Measurements from ENCODE around the gene KRTAP3-3. TPM values are rescaled to one million over a fixed set of nuclear protein-coding genes. Genes with fewer than 3 reads are reported as not detected.

KRTAP3-3 gene
- total RNA-seq, 4 donors from 2014 or later, result not detected

DNA sequence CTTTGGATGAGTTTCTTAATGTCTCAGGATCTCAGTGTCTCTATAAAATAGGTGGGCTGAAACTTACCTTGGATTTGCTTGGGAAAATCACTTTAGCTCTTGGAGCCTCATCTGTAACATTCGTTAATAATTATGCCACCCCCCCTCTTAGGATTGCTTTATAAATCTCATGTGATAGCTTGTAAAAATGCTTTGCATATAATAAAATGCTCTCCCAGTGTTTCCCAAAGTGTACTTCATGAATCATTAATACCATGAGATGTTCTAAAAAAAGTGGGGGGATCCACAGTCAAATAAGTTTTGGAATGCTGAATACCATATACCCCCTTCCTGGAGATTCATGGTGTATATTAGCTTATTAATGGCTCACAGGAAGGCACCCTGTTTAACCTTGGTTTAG, 32.4 kb downstream of the KRTAP3-3 start:
- no peak overlapping the region for H3K27ac ChIP-seq
- intact Hi-C loops (cut with DNase I; ENCODE audit: low total_unique reads) (no loop called here), in situ Hi-C loops (cut with MboI; ENCODE audit: low sequenced_read_pairs in 4 of 4) (loop anchor here in 2 of 4 donors (25.0 kb wide), 2 partner anchors 99 to 101 kb away; partner anchors contain the start of genes KRT12 (in 1 of the 2), KRTAP2-2 (in 1 of the 2), KRTAP2-3 (in 1 of the 2) and KRTAP2-4 (in 1 of the 2))
- DNase-seq (no peak), ATAC-seq (no peak)
- no peaks in the 10 kb centered on the region for H3K27me3 ChIP-seq
- H3K9me3 ChIP-seq, result no peaks in the 10 kb centered on the region
- no peak overlapping the region for H3K4me3 ChIP-seq
- H3K36me3 ChIP-seq, result no peaks in the 10 kb centered on the region
- H3K4me1 ChIP-seq, result no peaks in the 10 kb centered on the region
- no peak for TF ChIP-seq POLR2A (IDR thresholded peaks at IDR 0.05)
- TF ChIP-seq, protein P1, sequence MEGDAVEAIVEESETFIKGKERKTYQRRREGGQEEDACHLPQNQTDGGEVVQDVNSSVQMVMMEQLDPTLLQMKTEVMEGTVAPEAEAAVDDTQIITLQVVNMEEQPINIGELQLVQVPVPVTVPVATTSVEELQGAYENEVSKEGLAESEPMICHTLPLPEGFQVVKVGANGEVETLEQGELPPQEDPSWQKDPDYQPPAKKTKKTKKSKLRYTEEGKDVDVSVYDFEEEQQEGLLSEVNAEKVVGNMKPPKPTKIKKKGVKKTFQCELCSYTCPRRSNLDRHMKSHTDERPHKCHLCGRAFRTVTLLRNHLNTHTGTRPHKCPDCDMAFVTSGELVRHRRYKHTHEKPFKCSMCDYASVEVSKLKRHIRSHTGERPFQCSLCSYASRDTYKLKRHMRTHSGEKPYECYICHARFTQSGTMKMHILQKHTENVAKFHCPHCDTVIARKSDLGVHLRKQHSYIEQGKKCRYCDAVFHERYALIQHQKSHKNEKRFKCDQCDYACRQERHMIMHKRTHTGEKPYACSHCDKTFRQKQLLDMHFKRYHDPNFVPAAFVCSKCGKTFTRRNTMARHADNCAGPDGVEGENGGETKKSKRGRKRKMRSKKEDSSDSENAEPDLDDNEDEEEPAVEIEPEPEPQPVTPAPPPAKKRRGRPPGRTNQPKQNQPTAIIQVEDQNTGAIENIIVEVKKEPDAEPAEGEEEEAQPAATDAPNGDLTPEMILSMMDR (IDR thresholded peaks at IDR 0.05 in 4 of 5, conservative IDR thresholded peaks at IDR 0.05 in 1 of 5), result no peak

DNA sequence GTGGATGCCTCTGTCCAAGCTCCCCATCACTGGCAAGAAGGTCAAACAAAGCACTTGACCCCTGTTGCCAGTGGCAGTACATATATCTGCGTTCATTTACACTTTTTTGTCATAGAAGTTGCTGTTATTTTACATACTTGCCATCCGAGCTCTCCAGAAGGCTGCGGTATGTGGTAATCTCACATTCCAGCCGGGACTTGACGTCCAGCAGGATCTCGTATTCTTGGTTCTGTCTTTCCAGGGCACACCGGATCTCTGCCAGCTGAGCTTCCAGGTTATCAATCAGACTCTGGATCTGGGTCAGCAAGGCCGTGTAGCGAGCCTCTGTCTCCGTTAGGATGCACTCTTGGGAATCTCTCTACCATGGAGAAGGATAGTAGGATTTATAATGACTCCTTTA, 33.8 kb downstream of the KRTAP3-3 start:
- DNase-seq (no peak), ATAC-seq (no peak)
- Histone ChIP-seq H3K27me3 (no peaks in the 10 kb centered on the region), H3K9me3 (no peaks in the 10 kb centered on the region), H3K4me3 (no peak overlapping the region), H3K4me1 (no peaks in the 10 kb centered on the region), H3K36me3 (no peaks in the 10 kb centered on the region), H3K27ac (no peak overlapping the region)
- in situ Hi-C loops (cut with MboI; ENCODE audit: low sequenced_read_pairs in 4 of 4) (loop anchor here in 2 of 4 donors (25.0 kb wide), 2 partner anchors 98 to 102 kb away; partner anchors contain the start of genes KRT12 (in 1 of the 2), KRTAP2-2 (in 1 of the 2), KRTAP2-3 (in 1 of the 2) and KRTAP2-4 (in 1 of the 2)), intact Hi-C loops (cut with DNase I; ENCODE audit: low total_unique reads) (no loop called here)
- TF ChIP-seq, protein P1 (IDR thresholded peaks at IDR 0.05 in 4 of 5, conservative IDR thresholded peaks at IDR 0.05 in 1 of 5), result no peak

DNA sequence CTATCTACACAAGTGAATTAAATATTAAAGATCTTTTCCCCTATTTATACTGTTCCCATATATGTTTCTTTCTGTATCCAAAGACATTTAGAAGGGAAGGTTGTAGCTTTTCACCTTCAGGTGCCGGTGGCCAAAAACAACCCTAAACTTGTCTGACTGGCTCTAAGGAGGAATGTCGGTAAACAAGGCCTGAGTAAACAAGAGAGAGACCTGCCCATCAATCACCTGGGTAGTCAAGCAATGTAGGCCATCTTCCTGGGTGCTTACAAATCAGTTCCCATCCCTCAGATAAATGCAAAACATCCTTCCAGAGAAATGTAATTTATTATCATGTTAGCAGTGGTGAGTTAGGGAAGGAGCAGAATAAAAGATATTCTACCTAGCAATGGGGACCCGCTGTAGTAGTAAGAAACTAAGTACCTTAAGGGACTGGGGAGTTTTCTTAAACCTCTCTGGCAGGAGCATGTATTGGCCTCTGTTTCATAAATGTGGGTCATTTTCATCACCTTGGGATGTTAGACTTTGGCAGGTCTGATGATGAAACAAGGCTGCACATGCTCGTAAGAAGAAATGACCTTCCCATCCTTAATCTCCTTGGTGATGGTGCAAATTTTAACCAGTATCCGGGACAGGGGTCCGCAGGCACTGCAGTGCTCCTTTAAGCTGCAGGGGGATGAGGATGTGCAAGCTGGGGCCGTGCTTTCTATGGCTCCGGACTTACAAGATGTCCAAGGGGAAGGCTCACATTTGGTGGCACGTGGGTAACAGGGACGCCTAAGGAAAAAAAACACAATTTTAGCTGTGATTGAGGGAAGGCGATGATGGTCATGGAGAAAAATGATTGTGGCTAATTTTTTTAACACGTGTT, 35.6 kb downstream of the KRTAP3-3 start:
- in situ Hi-C loops (cut with MboI; ENCODE audit: low sequenced_read_pairs in 4 of 4) (loop anchor here in 2 of 4 donors (25.0 kb wide), 2 partner anchors 96 to 104 kb away; partner anchors contain the start of genes KRT12 (in 1 of the 2), KRTAP2-2 (in 1 of the 2), KRTAP2-3 (in 1 of the 2) and KRTAP2-4 (in 1 of the 2)), intact Hi-C loops (cut with DNase I; ENCODE audit: low total_unique reads) (no loop called here)
- DNase-seq, result no peak
- H3K27ac ChIP-seq, result no peak overlapping the region
- ATAC-seq, result no peak
- H3K27me3 ChIP-seq, result no peaks in the 10 kb centered on the region
- H3K4me3 ChIP-seq, result no peak overlapping the region
- TF ChIP-seq, protein P1 (IDR thresholded peaks at IDR 0.05 in 4 of 5, conservative IDR thresholded peaks at IDR 0.05 in 1 of 5), result no peak
- TF ChIP-seq POLR2A (IDR thresholded peaks at IDR 0.05), result no peak
- H3K36me3 ChIP-seq, result no peaks in the 10 kb centered on the region
- peaks cover 0 to under 1% of the 10 kb centered on the region in 2 donors for H3K4me1 ChIP-seq
- no peaks in the 10 kb centered on the region for H3K9me3 ChIP-seq

DNA sequence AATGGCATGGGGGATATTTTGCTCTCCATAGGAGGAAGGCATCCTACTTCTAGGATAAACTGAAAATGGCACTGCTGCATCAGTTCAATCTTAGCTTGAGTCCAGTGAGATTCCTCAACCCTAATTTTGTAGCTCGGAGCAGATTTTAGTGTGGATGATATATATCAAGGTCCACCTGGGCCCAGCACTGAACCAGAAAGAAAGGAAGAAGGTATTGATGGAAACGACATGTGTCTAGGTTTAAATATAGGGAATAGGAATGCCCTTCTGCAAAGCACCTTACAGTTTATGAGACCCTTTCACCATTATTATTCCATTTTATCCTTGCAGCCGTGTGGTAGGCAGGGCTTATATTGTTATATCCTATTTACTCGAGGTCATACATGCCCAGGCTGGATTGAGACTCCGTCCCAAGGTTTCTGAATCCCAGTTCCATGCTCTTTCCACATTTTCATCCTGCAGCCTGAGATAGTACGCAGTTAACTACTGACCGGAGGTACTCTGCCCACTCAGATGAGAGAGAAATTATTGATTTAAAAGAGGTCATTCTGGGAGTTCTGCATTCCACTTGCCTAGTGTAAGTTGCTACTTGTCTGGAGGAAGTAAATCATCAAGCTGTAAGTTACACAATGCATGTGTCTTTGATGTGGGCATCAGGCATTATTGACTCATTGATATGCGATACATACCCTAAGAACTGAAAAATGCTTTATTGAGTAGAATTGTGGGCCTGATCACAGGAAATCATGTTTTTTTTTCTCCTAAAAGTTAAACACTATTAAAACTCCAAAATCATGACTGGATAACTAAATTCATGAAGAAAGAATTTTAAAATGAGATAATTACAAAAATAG, 37.3 kb downstream of the KRTAP3-3 start:
- Histone ChIP-seq H3K27ac (no peak overlapping the region), H3K27me3 (no peaks in the 10 kb centered on the region), H3K36me3 (no peaks in the 10 kb centered on the region), H3K4me3 (no peak overlapping the region), H3K9me3 (no peaks in the 10 kb centered on the region), H3K4me1 (peaks cover 10 to 13% of the 10 kb centered on the region in 2 donors)
- DNase-seq (no peak), ATAC-seq (no peak)
- in situ Hi-C loops (cut with MboI; ENCODE audit: low sequenced_read_pairs in 4 of 4) (loop anchor here in 2 of 4 donors (25.0 kb wide), 2 partner anchors 94 to 106 kb away; partner anchors contain the start of genes KRT12 (in 1 of the 2), KRTAP2-2 (in 1 of the 2), KRTAP2-3 (in 1 of the 2) and KRTAP2-4 (in 1 of the 2)), intact Hi-C loops (cut with DNase I; ENCODE audit: low total_unique reads) (no loop called here)
- TF ChIP-seq POLR2A (IDR thresholded peaks at IDR 0.05), result no peak

All from gastrocnemius medialis (tissue), 4 donors.